Prostate gland (tissue), 2 donors: ENCODE data around the gene KRTAP19-4. TPM values are rescaled to one million over a fixed set of nuclear protein-coding genes. Genes with fewer than 3 reads are reported as not detected.
"Not testable (repeated sequence)": the region's sequence is repeated elsewhere in the genome, so short reads cannot be mapped to it uniquely, and the experiment has no call there.

Experiments used
- DNase-seq: peaks from one replicate; pipeline ENCODE4 v3.0.0-alpha.2; 2019; ENCODE audit warnings: low spot score
- H3K27ac ChIP-seq, 2 donors: fragments of 200-600 bp; sonication (generic); 2 replicates each; pipeline ENCODE4 v1.5.1; 2017 to 2019
- H3K27me3 ChIP-seq: fragments of 200-600 bp; sonication (generic); replicated peaks from 2 replicates; pipeline ENCODE4 v1.5.1; 2019; ENCODE audit not compliant: insufficient read depth
- H3K36me3 ChIP-seq, 2 donors: fragments of 200-600 bp; sonication (generic); 1 replicate in 1 of 2; 2 replicates in 1 of 2; pipeline versions ENCODE4 v1.5.1 to v1.8.1; 2017 to 2019
- H3K4me1 ChIP-seq: fragments of 200-600 bp; sonication (generic); replicated peaks from 2 replicates; pipeline ENCODE4 v1.5.1; 2019
- H3K4me3 ChIP-seq, 2 donors: fragments of 200-600 bp; sonication (generic); 2 replicates each; pipeline ENCODE4 v1.5.1; 2017 to 2019
- H3K9me3 ChIP-seq: fragments of 200-600 bp; sonication (generic); 2 replicates; pipeline ENCODE4 v1.5.1; 2017
- POLR2A ChIP-seq: fragments of 450-650 bp; IDR thresholded peaks from one replicate; pipeline ENCODE4 v1.6.1; 2016; ENCODE audit warnings: antibody characterized with exemption, mild to moderate bottlenecking
- POLR2AphosphoS5 ChIP-seq: sonication (generic); formaldehyde crosslinking; IDR thresholded peaks from one replicate; pipeline ENCODE4 v1.6.1; 2017; ENCODE audit warnings: antibody characterized with exemption
- WGBS: methylation state at CpG from one replicate; pipeline ENCODE4 v1.1.5; 2018; 5-methylcytosine and 5-hydroxymethylcytosine counted together
- intact Hi-C: fragments of 100-400 bp; cut with DNase I; formaldehyde crosslinking; loops from one replicate; pipeline ENCODE4 v1.14.2; 2022
- total RNA-seq, 2 donors: library from RNA; depleted of rRNA; stranded (reverse); fragments of >200 nt; gene quantifications; one replicate each; pipeline ENCODE4 v1.1.0, GENCODE V29; 2016
- TF ChIP-seq, protein P1 (sequence below), 4 experiments: fragments of 200-600 bp in 2 of 4; fragments of 450-650 bp in 2 of 4; sonication (generic) in 2 of 4; IDR thresholded peaks; 1 replicate in 3 of 4; 2 replicates in 1 of 4; pipeline ENCODE4 v1.5.1; 2016 to 2019; ENCODE audit warnings: antibody characterized with exemption in 4 of 4, mild to moderate bottlenecking in 2 of 4, moderate library complexity in 2 of 4

KRTAP19-4 gene, protein sequence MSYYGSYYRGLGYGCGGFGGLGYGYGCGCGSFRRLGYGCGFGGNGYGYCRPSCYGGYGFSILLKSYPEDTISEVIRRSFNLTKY
- total RNA-seq = not detected

DNA sequence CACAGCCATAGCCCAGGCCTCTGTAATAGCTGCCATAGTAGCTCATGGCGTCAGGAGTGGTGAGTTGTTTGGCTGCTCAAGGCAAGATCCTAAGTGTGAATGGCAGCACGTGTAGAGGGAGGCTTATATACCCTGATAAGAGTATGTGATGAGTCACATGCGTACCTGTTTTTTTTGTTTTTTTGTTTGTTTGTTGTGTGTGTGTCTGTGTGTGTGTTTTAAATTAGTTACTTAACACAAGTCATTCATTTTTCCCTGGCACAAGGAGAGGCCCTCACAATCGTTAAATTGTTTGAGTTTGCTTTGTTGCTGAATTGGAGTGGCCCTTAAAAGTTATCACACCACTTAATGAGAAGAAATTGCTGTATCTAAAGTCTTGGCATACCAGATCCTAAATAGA is at the start of gene KRTAP19-4:
Gene KRTAP19-4, minus strand, starts transcription at position 101 of the 400 bp plus-strand sequence. Its CDS starts 55 bp downstream, at position 46.
- H3K36me3 ChIP-seq = no peaks in the 10 kb centered on the region
- DNase-seq = no peak
- no peak within 1 kb of the TSS for H3K4me3 ChIP-seq
- no peaks in the 10 kb centered on the region for H3K9me3 ChIP-seq
- H3K27me3 ChIP-seq = no peaks in the 10 kb centered on the region
- intact Hi-C loops = no loop called here
- no peak within 1 kb of the TSS for H3K27ac ChIP-seq
- TF ChIP-seq, protein P1, sequence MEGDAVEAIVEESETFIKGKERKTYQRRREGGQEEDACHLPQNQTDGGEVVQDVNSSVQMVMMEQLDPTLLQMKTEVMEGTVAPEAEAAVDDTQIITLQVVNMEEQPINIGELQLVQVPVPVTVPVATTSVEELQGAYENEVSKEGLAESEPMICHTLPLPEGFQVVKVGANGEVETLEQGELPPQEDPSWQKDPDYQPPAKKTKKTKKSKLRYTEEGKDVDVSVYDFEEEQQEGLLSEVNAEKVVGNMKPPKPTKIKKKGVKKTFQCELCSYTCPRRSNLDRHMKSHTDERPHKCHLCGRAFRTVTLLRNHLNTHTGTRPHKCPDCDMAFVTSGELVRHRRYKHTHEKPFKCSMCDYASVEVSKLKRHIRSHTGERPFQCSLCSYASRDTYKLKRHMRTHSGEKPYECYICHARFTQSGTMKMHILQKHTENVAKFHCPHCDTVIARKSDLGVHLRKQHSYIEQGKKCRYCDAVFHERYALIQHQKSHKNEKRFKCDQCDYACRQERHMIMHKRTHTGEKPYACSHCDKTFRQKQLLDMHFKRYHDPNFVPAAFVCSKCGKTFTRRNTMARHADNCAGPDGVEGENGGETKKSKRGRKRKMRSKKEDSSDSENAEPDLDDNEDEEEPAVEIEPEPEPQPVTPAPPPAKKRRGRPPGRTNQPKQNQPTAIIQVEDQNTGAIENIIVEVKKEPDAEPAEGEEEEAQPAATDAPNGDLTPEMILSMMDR (IDR thresholded peaks at IDR 0.05) = no peak
- no peak for TF ChIP-seq POLR2A
- no peak for TF ChIP-seq POLR2AphosphoS5
- 81% methylated on average over 4 of the region's 4 CpGs for WGBS
- no peaks in the 10 kb centered on the region for H3K4me1 ChIP-seq

DNA sequence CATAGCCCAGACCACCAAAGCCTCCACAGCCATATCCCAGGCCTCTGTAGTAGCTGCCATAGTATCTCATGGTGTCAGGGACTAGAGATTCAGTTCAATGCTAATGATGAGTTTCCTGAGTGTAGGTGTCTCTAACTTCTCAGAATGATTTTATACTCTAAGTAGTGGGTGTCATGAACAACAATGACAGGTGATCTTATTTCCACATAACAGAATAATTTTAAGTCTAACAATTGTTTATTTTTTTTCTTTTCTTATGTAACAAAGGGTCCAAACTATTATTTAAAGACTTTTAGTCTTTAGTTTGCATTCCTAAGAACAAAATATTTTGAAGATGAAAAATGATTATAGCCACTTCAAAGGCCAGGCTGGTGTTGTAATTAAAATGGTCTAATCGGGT is 44.8 kb upstream of the KRTAP19-4 start, which contains the start of gene KRTAP19-6:
Gene KRTAP19-6, minus strand, starts transcription at position 101 of the 400 bp plus-strand sequence. Its CDS starts 31 bp downstream, at position 70.
- H3K36me3 ChIP-seq = no peaks in the 10 kb centered on the region
- H3K4me1 ChIP-seq = no peaks in the 10 kb centered on the region
- no peak within 1 kb of the TSS for H3K4me3 ChIP-seq
- H3K9me3 ChIP-seq = no peaks in the 10 kb centered on the region
- intact Hi-C loops = no loop called here
- no peak for DNase-seq
- no peaks in the 10 kb centered on the region for H3K27me3 ChIP-seq
- no peak within 1 kb of the TSS for H3K27ac ChIP-seq
- WGBS = 82% methylated on average over 1 of the region's 1 CpG
- TF ChIP-seq, protein P1 (IDR thresholded peaks at IDR 0.05) = no peak
- TF ChIP-seq POLR2A = no peak
- TF ChIP-seq POLR2AphosphoS5 = no peak

- TF ChIP-seq, protein P1 (IDR thresholded peaks at IDR 0.05) = no peak
- TF ChIP-seq POLR2AphosphoS5 (no peak), POLR2A (no peak)
- WGBS = 86% methylated on average over 1 of the region's 1 CpG
- no peaks in the 10 kb centered on the region for H3K36me3 ChIP-seq
These were observed 21.9 kb upstream of the KRTAP19-4 start for GRCh38 chr21:30518876-30519275.

GRCh38 chr21:30515681-30516080 is 18.7 kb upstream of the KRTAP19-4 start:
- Histone ChIP-seq H3K36me3 (no peaks in the 10 kb centered on the region), H3K27me3 (no peaks in the 10 kb centered on the region), H3K4me3 (no peak overlapping the region), H3K4me1 (no peaks in the 10 kb centered on the region), H3K27ac (no peak overlapping the region), H3K9me3 (no peaks in the 10 kb centered on the region)
- WGBS = 90% methylated on average over 1 of the region's 1 CpG
- no peak for DNase-seq
- intact Hi-C loops = no loop called here
- TF ChIP-seq, protein P1 (IDR thresholded peaks at IDR 0.05) = no peak
- TF ChIP-seq POLR2A (no peak), POLR2AphosphoS5 (no peak)

More at GRCh38 chr21:30518876-30519275, 21.9 kb upstream of the KRTAP19-4 start:
- no peaks in the 10 kb centered on the region for H3K27me3 ChIP-seq
- no peak overlapping the region for H3K27ac ChIP-seq
- no peaks in the 10 kb centered on the region for H3K9me3 ChIP-seq
- no peak overlapping the region for H3K4me3 ChIP-seq
- no peak for DNase-seq
- H3K4me1 ChIP-seq = no peaks in the 10 kb centered on the region
- intact Hi-C loops = no loop called here

DNA sequence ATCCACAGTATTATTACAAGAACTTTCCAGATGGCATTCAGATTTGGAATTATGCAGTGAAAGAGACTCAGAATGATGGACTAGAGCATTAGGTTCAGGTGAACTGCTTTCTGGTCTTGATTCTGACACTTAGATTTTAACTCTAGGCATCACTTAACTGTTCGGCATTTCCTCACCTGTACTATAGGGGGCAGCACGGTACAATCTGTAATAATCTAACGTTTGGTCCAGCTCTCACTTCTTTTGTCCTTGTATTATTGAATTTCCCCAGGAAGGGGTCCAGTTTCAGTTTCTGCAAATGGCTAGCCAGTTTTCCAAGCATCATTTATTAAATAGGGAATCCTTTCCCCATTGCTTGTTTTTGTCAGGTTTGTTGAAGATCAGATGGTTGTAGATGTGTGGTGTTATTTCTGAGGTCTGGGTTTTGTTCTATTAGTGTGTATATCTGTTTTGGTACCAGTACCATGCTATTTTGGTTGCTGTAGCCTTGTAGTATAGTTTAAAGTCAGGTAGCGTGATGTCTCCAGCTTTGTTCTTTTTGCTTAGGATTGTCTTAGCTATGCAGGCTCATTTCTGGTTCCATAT is 8.7 kb upstream of the KRTAP19-4 start:
- DNase-seq = not testable (repeated sequence)
- 31% methylated on average over 4 of the region's 4 CpGs for WGBS

More for the DNA sequence above, 8.7 kb upstream of the KRTAP19-4 start:
- H3K27ac ChIP-seq, H3K4me3 ChIP-seq, H3K9me3 ChIP-seq, intact Hi-C loops, H3K27me3 ChIP-seq, H3K36me3 ChIP-seq, H3K4me1 ChIP-seq: not testable (repeated sequence)
- TF ChIP-seq, protein P1 (IDR thresholded peaks at IDR 0.05) = peak in 2 of 4 experiments; percentile 31 to 50
